Mucosa of descending colon (tissue), 3 donors: ENCODE data around the gene ZNF227. TPM values are rescaled to one million over a fixed set of nuclear protein-coding genes. Genes with fewer than 3 reads are reported as not detected.

ENCODE experiments used
- ATAC-seq: fragments of 200-7000 bp; cut with Tn5 transposase; one replicate; pipeline ENCODE4 v1.9.1; 2020; ENCODE audit warnings: mild to moderate bottlenecking, moderate library complexity
- DNase-seq, 3 donors: peaks; one replicate each; pipeline ENCODE4 v3.0.0-alpha.2; 2020
- H3K36me3 ChIP-seq: fragments of 200-600 bp; one replicate; pipeline ENCODE4 v1.8.0; 2021; ENCODE audit warnings: low read depth, mild to moderate bottlenecking
- H3K4me1 ChIP-seq: fragments of 200-600 bp; one replicate; pipeline ENCODE4 v1.8.0; 2021; ENCODE audit warnings: low read depth, mild to moderate bottlenecking
- H3K4me3 ChIP-seq: fragments of 200-600 bp; one replicate; pipeline ENCODE4 v1.8.0; 2021; ENCODE audit warnings: mild to moderate bottlenecking
- H3K9me3 ChIP-seq: fragments of 200-600 bp; one replicate; pipeline ENCODE4 v1.8.0; 2021; ENCODE audit warnings: mild to moderate bottlenecking
- intact Hi-C, 2 donors: fragments of 100-400 bp; cut with DNase I in 1 of 2; cut with micrococcal nuclease in 1 of 2; formaldehyde crosslinking; loops; one replicate each; pipeline versions ENCODE4 v1.11.0 to v1.11.1; 2022; cut with DNase I, micrococcal nuclease
- total RNA-seq, 3 donors: library from RNA; stranded (reverse); fragmentation: NEBNext Ultra II Directional in 2 of 3; extraction: Animal tissue kit (Norgen Biotek cat#: 25700) in 2 of 3; gene quantifications; one replicate each; pipeline versions ENCODE4 v1.2.1 to v1.2.4, GENCODE V29; 2021 to 2023
- TF ChIP-seq, protein P1 (sequence below): fragments of 200-600 bp; IDR thresholded peaks from one replicate; pipeline ENCODE4 v1.8.0; 2022; ENCODE audit warnings: antibody characterized with exemption, mild to moderate bottlenecking
- donor health status: DM: no; HTN: no; CAD: no; lungs with moderate emphysema.
- donor health status: DM: no; HTN: no; CAD: no.
- donor health status: DM: no; HTN: yes; CAD: no.

ZNF227 gene
- total RNA-seq, 3 donors from 2014 or later = 11.3 to 25.3 (median 12.6) TPM

DNA sequence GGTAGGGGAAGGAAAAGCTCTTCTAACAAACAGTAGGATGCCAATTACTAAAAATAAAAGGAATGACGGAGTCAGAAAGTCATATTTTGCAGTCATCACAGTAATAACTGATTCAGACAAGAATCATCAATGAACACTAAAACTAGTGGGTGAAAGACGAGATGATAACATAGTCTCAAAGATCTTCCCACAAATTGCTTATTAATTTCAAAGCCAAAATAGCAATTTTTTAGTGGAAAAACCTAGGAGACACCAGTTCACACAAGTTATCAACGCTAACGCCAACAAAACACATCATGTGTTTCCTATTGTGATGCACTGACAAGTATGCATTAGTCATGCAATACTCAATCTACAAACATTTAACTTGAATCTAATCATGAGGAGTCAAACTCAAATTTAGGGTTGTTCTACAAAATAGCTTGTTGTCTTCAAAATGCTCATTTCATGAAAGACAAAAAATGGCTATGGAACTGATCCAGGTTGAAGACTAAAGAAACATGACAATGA lies 65.9 kb downstream of the ZNF227 start:
- TF ChIP-seq, protein P1, sequence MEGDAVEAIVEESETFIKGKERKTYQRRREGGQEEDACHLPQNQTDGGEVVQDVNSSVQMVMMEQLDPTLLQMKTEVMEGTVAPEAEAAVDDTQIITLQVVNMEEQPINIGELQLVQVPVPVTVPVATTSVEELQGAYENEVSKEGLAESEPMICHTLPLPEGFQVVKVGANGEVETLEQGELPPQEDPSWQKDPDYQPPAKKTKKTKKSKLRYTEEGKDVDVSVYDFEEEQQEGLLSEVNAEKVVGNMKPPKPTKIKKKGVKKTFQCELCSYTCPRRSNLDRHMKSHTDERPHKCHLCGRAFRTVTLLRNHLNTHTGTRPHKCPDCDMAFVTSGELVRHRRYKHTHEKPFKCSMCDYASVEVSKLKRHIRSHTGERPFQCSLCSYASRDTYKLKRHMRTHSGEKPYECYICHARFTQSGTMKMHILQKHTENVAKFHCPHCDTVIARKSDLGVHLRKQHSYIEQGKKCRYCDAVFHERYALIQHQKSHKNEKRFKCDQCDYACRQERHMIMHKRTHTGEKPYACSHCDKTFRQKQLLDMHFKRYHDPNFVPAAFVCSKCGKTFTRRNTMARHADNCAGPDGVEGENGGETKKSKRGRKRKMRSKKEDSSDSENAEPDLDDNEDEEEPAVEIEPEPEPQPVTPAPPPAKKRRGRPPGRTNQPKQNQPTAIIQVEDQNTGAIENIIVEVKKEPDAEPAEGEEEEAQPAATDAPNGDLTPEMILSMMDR = no peak
- Histone ChIP-seq H3K4me3 (no peak overlapping the region), H3K36me3 (no peaks in the 10 kb centered on the region), H3K4me1 (no peaks in the 10 kb centered on the region), H3K9me3 (peaks cover 95% of the 10 kb centered on the region)
- no peak for ATAC-seq
- intact Hi-C loops = no loop called here
- no peak for DNase-seq

DNA sequence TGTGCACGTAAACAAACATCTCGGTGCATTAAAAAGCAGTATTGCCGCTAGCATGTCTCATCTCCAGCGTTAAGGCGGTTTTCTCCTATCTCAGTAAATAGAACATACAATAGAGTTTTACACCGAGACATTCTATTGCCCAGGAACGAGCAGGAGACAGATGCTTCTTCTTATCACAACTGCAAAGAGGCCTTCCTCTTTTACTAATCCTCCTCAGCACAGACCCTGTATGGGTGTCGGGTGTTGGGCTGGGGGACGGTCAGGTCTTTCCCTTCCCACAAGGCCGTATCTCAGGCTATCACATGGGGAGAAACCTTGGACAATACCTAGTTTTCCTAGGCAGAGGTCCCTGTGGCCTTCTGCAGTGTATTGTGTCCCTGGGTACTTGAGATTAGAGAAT lies 68.6 kb downstream of the ZNF227 start:
- Histone ChIP-seq H3K4me1 (no peaks in the 10 kb centered on the region), H3K9me3 (peaks cover 92% of the 10 kb centered on the region), H3K4me3 (no peak overlapping the region), H3K36me3 (no peaks in the 10 kb centered on the region)
- no peak for DNase-seq
- no peak for ATAC-seq
- TF ChIP-seq, protein P1 = no peak
- intact Hi-C loops = no loop called here

DNA sequence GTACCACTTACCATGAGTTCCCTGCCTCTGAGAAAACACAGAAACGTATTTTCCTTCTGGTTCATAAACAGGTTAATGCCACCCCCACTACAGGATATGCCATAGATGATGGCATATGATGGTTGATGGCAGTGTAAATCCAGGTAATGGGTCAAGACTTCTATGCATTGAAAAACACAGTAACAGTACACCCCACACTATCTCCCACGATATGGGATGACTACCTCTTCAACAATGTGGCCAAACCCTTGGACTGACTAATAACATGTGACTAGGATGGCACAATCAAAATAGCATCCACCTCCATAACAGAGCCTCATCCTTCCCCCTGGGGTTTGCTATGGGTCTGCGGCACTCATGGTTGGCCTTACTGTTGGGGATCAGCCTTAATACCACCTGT lies 70.5 kb downstream of the ZNF227 start:
- Histone ChIP-seq H3K4me3 (no peak overlapping the region), H3K9me3 (peaks cover 93% of the 10 kb centered on the region), H3K36me3 (no peaks in the 10 kb centered on the region), H3K4me1 (no peaks in the 10 kb centered on the region)
- intact Hi-C loops = no loop called here
- DNase-seq (no peak), ATAC-seq (no peak)
- TF ChIP-seq, protein P1 = no peak

DNA sequence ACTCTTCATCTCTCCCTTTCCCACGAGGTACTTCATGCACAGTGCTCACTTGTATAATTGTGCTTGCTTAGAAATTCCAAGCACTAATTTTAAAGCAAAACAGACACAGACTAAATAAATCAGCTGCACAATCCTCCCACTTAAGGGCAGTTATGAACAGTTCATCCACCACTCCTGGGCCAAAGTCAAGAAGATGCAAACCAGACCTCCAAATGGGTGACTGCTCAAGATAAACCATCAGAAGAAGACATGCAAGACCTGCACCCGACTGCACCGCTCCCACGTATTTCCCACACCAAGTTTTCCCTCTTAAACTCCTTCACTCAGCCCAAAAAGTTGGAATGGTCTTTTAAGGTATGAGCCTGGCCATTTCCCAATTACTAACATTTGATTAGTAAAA lies 72.6 kb downstream of the ZNF227 start:
- Histone ChIP-seq H3K4me1 (no peaks in the 10 kb centered on the region), H3K9me3 (peaks cover 92% of the 10 kb centered on the region), H3K4me3 (no peak overlapping the region), H3K36me3 (peaks cover 8% of the 10 kb centered on the region)
- DNase-seq = no peak
- intact Hi-C loops = no loop called here
- TF ChIP-seq, protein P1 = no peak
- ATAC-seq = no peak

Other genes starting within 250 kb of the ZNF227 start
- 1 to 10 TPM; 5.4 to 8.6 (median 6.7) TPM for gene ZNF155, start 228.3 kb upstream of the ZNF227 start, total RNA-seq
- gene ZNF230, start 209.6 kb upstream of the ZNF227 start, total RNA-seq = 1 to 10 TPM; 3.2 to 5.2 (median 3.8) TPM
- 1 to 10 TPM; 1.1 to 2.9 (median 1.3) TPM for gene ZNF222, start 187.2 kb upstream of the ZNF227 start, total RNA-seq
- 1 to 10 TPM; 4.7 to 8.7 (median 6.0) TPM for gene ZNF223, start 160.5 kb upstream of the ZNF227 start, total RNA-seq
- gene ZNF284, start 140.4 kb upstream of the ZNF227 start, total RNA-seq = 1 to 10 TPM; 1.9 to 2.3 (median 2.1) TPM
- gene ZNF224, start 118.2 kb upstream of the ZNF227 start, total RNA-seq = 10 to 100 TPM; 25.5 to 38.3 (median 29.8) TPM
- 1 to 10 TPM; 2.2 to 4.8 (median 3.2) TPM for gene ZNF225, start 99.1 kb upstream of the ZNF227 start, total RNA-seq
- gene ZNF234, start 71.0 kb upstream of the ZNF227 start, total RNA-seq = 10 to 100 TPM in 2 of 3 donors, 1 to 10 TPM in 1; 4.7 to 11.1 (median 10.9) TPM
- gene ZNF226, start 47.4 kb upstream of the ZNF227 start, total RNA-seq = 10 to 100 TPM; 17.9 to 23.1 (median 23.0) TPM
- 1 to 10 TPM; 1.1 to 6.8 (median 1.2) TPM for gene ZNF233, start 47.4 kb downstream of the ZNF227 start, total RNA-seq
- 10 to 100 TPM in 1 of 3 donors, 1 to 10 TPM in 2; 5.0 to 11.7 (median 9.8) TPM for gene ZNF235, start 92.5 kb downstream of the ZNF227 start, total RNA-seq
- 1 to 10 TPM; 3.5 to 7.5 (median 6.6) TPM for gene ZNF112, start 144.1 kb downstream of the ZNF227 start, total RNA-seq
- gene ZNF285, start 189.1 kb downstream of the ZNF227 start, total RNA-seq = 1 to 10 TPM; 1.3 to 4.4 (median 1.5) TPM
- 1 to 10 TPM; 1.4 to 6.9 (median 2.5) TPM for gene ZNF229, start 235.9 kb downstream of the ZNF227 start, total RNA-seq